CD14-positive monocyte (primary cell): ENCODE data around the gene IRF7. TPM values are rescaled to one million over a fixed set of nuclear protein-coding genes. Genes with fewer than 3 reads are reported as not detected.

ENCODE experiments used
- DNase-seq, 3 donors: peaks; one replicate each; pipeline ENCODE4 v3.0.0-alpha.2; 2011 to 2022
- H2AFZ ChIP-seq: 2 replicates; pipeline ENCODE4 v1.6.0; 2012; ENCODE audit warnings: mild to moderate bottlenecking, low read depth, low read length, inconsistent platforms; ENCODE audit not compliant: insufficient read depth, poor library complexity, severe bottlenecking
- H3K27ac ChIP-seq, 2 donors: 1 replicate in 1 of 2; 2 replicates in 1 of 2; pipeline ENCODE4 v1.5.1; 2012 to 2013; ENCODE audit warnings: low read length in 2 of 2, control low read depth in 1 of 2, inconsistent platforms in 1 of 2, low read depth in 1 of 2, mild to moderate bottlenecking in 1 of 2
- H3K27me3 ChIP-seq, 2 donors: one replicate each; pipeline versions ENCODE4 v1.6.0 to v1.6.1; 2011 to 2013; ENCODE audit warnings: low read length in 2 of 2; ENCODE audit not compliant: control insufficient read depth in 2 of 2, insufficient read depth in 2 of 2
- H3K36me3 ChIP-seq, 2 donors: replicated peaks in 1 of 2; 1 replicate in 1 of 2; 2 replicates in 1 of 2; pipeline versions ENCODE4 v1.5.1 to v1.6.1; 2012 to 2013; ENCODE audit warnings: low read length in 2 of 2, control low read depth in 1 of 2, inconsistent platforms in 1 of 2, mild to moderate bottlenecking in 1 of 2; ENCODE audit not compliant: insufficient read depth in 2 of 2, control insufficient read depth in 1 of 2
- H3K4me1 ChIP-seq, 2 donors: 1 replicate in 1 of 2; 2 replicates in 1 of 2; pipeline versions ENCODE4 v1.5.1 to v1.6.1; 2012 to 2013; ENCODE audit warnings: low read length in 2 of 2, control low read depth in 1 of 2, inconsistent platforms in 1 of 2, mild to moderate bottlenecking in 1 of 2, moderate library complexity in 1 of 2; ENCODE audit not compliant: insufficient read depth in 2 of 2, control insufficient read depth in 1 of 2
- H3K4me2 ChIP-seq: replicated peaks from 2 replicates; pipeline ENCODE3; 2012; ENCODE audit warnings: low read length, moderate library complexity, mild to moderate bottlenecking; ENCODE audit not compliant: poor library complexity, severe bottlenecking; ENCODE audit errors: extremely low read depth
- H3K4me3 ChIP-seq, 3 experiments: fragments of 200-600 bp in 1 of 3; sonication (generic) in 1 of 3; replicated peaks in 1 of 3; 1 replicate in 2 of 3; 2 replicates in 1 of 3; pipeline ENCODE4 v1.5.1; 2011 to 2013; ENCODE audit warnings: low read length in 3 of 3, mild to moderate bottlenecking in 3 of 3, control low read depth in 2 of 3, low read depth in 2 of 3, inconsistent platforms in 1 of 3, moderate library complexity in 1 of 3
- H3K79me2 ChIP-seq: 2 replicates; pipeline ENCODE4 v1.6.0; 2012; ENCODE audit warnings: mild to moderate bottlenecking, control low read depth, inconsistent platforms, low read length, moderate library complexity; ENCODE audit not compliant: insufficient read depth
- H3K9ac ChIP-seq: 2 replicates; pipeline ENCODE4 v1.6.0; 2017; ENCODE audit warnings: low read length, mild to moderate bottlenecking; ENCODE audit not compliant: insufficient read depth, poor library complexity, severe bottlenecking
- H3K9me3 ChIP-seq, 2 donors: replicated peaks in 1 of 2; 1 replicate in 1 of 2; 2 replicates in 1 of 2; pipeline versions ENCODE4 v1.5.1 to v1.6.1; 2012 to 2013; ENCODE audit warnings: low read length in 2 of 2, control low read depth in 1 of 2; ENCODE audit not compliant: control insufficient read depth in 1 of 2, insufficient read depth in 1 of 2
- H4K20me1 ChIP-seq: 2 replicates; pipeline ENCODE4 v1.6.0; 2012; ENCODE audit warnings: mild to moderate bottlenecking, low read length, control low read depth, moderate library complexity; ENCODE audit not compliant: insufficient read depth
- H3K27ac Mint-ChIP-seq, 7 donors: one replicate each; pipeline ENCODE4 v1.8.0; 2020; ENCODE audit warnings: mild to moderate bottlenecking in 7 of 7, mixed read lengths in 7 of 7, moderate library complexity in 6 of 7, inconsistent platforms in 2 of 7
- H3K27me3 Mint-ChIP-seq, 3 donors: one replicate each; pipeline ENCODE4 v1.8.0; 2021 to 2022; ENCODE audit warnings: low read depth in 3 of 3, mild to moderate bottlenecking in 3 of 3, mixed read lengths in 3 of 3, moderate library complexity in 3 of 3, inconsistent platforms in 1 of 3
- H3K36me3 Mint-ChIP-seq, 2 donors: one replicate each; pipeline ENCODE4 v1.8.0; 2020; ENCODE audit warnings: mixed read lengths in 2 of 2, inconsistent platforms in 1 of 2, mild to moderate bottlenecking in 1 of 2
- H3K4me1 Mint-ChIP-seq: one replicate; pipeline ENCODE4 v1.8.0; 2020; ENCODE audit warnings: mild to moderate bottlenecking, mixed read lengths
- H3K4me3 Mint-ChIP-seq, 2 donors: one replicate each; pipeline ENCODE4 v1.8.0; 2020; ENCODE audit warnings: mild to moderate bottlenecking in 2 of 2, mixed read lengths in 2 of 2, moderate library complexity in 1 of 2
- H3K9me3 Mint-ChIP-seq, 7 donors: one replicate each; pipeline ENCODE4 v1.8.0; 2020 to 2022; ENCODE audit warnings: mixed read lengths in 7 of 7, mild to moderate bottlenecking in 6 of 7, moderate library complexity in 6 of 7, inconsistent platforms in 2 of 7
- WGBS: methylation state at CpG from one replicate; pipeline ENCODE4 v1.1.5; 2013; ENCODE audit warnings: missing lambda C conversion rate; ENCODE audit not compliant: insufficient coverage; 5-methylcytosine and 5-hydroxymethylcytosine counted together
- intact Hi-C, 2 donors: fragments of 100-400 bp; cut with micrococcal nuclease; formaldehyde crosslinking; loops; one replicate each; pipeline versions ENCODE4 v1.15.0 to v1.15.1; 2023
- polyA plus RNA-seq, 3 donors: library from polyadenylated mRNA; depleted of rRNA in 1 of 3; unstranded in 2 of 3; stranded (reverse) in 1 of 3; fragments of 300-500 nt in 2 of 3; fragments of >200 nt in 1 of 3; fragmentation: Illumina TruSeq in 2 of 3; gene quantifications; 1 replicate in 2 of 3; 2 replicates in 1 of 3; pipeline ENCODE4 v1.2.3, GENCODE V29; 2012 to 2021
- TF ChIP-seq, protein P1 (sequence below): fragments of 200-600 bp; IDR thresholded peaks from one replicate; pipeline ENCODE4 v1.8.0; 2022; ENCODE audit warnings: antibody characterized with exemption, mild to moderate bottlenecking

The IRF7 gene
- polyA plus RNA-seq, 3 donors = 38.6 to 125 (median 42.9) TPM

DNA sequence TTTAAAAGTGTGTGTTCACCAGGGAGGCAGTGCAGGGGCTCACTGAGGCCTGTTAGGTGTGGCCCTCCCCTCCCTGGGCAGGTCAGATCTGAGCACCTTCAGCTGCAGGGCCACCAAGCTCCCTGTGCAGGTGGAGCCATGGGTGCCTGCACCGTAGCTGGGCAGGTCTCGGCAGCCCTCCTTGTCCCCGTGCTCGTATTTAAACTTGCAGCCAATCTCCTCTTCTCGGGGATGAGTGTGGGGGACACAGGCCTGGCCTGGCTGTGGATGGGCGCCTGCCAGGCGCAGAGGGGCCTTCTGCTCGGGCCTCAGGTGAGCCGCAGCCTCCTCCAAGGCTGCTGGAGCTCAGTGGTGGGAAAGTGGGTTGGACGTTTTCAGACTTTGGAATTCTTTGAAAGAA, 20.4 kb downstream of the IRF7 start:
- TF ChIP-seq, protein P1, sequence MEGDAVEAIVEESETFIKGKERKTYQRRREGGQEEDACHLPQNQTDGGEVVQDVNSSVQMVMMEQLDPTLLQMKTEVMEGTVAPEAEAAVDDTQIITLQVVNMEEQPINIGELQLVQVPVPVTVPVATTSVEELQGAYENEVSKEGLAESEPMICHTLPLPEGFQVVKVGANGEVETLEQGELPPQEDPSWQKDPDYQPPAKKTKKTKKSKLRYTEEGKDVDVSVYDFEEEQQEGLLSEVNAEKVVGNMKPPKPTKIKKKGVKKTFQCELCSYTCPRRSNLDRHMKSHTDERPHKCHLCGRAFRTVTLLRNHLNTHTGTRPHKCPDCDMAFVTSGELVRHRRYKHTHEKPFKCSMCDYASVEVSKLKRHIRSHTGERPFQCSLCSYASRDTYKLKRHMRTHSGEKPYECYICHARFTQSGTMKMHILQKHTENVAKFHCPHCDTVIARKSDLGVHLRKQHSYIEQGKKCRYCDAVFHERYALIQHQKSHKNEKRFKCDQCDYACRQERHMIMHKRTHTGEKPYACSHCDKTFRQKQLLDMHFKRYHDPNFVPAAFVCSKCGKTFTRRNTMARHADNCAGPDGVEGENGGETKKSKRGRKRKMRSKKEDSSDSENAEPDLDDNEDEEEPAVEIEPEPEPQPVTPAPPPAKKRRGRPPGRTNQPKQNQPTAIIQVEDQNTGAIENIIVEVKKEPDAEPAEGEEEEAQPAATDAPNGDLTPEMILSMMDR = no peak
- no peaks in the 10 kb centered on the region for H3K4me1 Mint-ChIP-seq
- peaks cover 4% of the 10 kb centered on the region for H3K79me2 ChIP-seq
- no peak overlapping the region for H3K27ac Mint-ChIP-seq
- H3K9me3 ChIP-seq = no peaks in the 10 kb centered on the region
- no peaks in the 10 kb centered on the region for H3K9me3 Mint-ChIP-seq
- DNase-seq = no peak
- H3K9ac ChIP-seq = no peak overlapping the region
- no peaks in the 10 kb centered on the region for H3K4me1 ChIP-seq
- peaks cover 87 to 97% of the 10 kb centered on the region in 2 donors for H3K36me3 ChIP-seq
- H3K27me3 ChIP-seq = no peaks in the 10 kb centered on the region
- H4K20me1 ChIP-seq = peaks cover 65% of the 10 kb centered on the region
- no peak overlapping the region for H3K4me3 Mint-ChIP-seq
- peaks cover 74 to 97% of the 10 kb centered on the region in 2 donors for H3K36me3 Mint-ChIP-seq
- H3K27me3 Mint-ChIP-seq = peaks cover 0 to 2% (median 0%) of the 10 kb centered on the region in 3 donors
- H3K4me2 ChIP-seq = no peak overlapping the region
- 93% methylated on average over 8 of the region's 10 CpGs for WGBS
- intact Hi-C loops = no loop called here
- no peak overlapping the region for H2AFZ ChIP-seq
- no peak overlapping the region for H3K27ac ChIP-seq
- no peak overlapping the region for H3K4me3 ChIP-seq

DNA sequence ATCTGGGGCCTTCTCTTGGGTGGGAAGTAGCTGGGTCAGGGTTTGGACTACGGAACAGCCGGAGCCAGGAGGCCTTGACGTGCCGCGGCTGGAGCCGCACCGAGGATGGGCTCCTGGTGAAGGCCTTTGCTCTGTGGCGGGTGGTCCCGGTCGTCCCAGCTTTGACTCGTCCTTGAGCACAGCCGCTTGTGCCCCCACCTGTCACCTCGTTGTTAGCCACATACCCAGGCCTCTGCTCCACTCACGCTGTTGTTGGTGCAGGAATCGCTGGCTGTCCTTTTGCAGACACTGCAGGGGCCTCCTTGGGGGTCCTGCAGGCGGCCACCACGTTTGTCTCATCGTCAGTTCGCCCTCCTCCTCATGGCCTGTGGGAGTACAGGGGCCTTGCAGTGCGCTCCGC, 22.4 kb downstream of the IRF7 start:
- Histone ChIP-seq H3K4me1 (peaks cover 3 to 4% of the 10 kb centered on the region in 2 donors), H3K79me2 (peaks cover 22% of the 10 kb centered on the region), H3K4me2 (no peak overlapping the region), H3K9ac (no peak overlapping the region), H3K4me3 (no peak overlapping the region), H3K27ac (no peak overlapping the region), H3K9me3 (no peaks in the 10 kb centered on the region), H4K20me1 (peaks cover 68% of the 10 kb centered on the region), H3K27me3 (no peaks in the 10 kb centered on the region), H2AFZ (no peak overlapping the region), H3K36me3 (peaks cover 82 to 97% of the 10 kb centered on the region in 2 donors)
- Mint-ChIP-seq H3K36me3 (peaks cover 80 to 97% of the 10 kb centered on the region in 2 donors), H3K9me3 (no peaks in the 10 kb centered on the region), H3K4me3 (no peak overlapping the region), H3K27me3 (peaks cover 0 to 2% (median 0%) of the 10 kb centered on the region in 3 donors), H3K27ac (peak overlapping the region in 1 of 7 donors; percentile 23), H3K4me1 (peaks cover 6% of the 10 kb centered on the region)
- WGBS = 100% methylated on average over 15 of the region's 21 CpGs
- no peak for DNase-seq
- TF ChIP-seq, protein P1 = no peak
- intact Hi-C loops = no loop called here
